ENCODE results near the gene MBD3. TPM values are rescaled to one million over a fixed set of nuclear protein-coding genes. Genes with fewer than 3 reads are reported as not detected.
A peak's percentile ranks its signal among the peaks of the same experiment; 100 is the strongest.

Gene MBD3
- total RNA-seq, 1 donor from 2014 or later: 76.1 TPM

GRCh38 chr19:1599460-1599846 is 6.8 kb upstream of the MBD3 start:
- DNase-seq (ENCODE audit: low spot score): no peak

GRCh38 chr19:1598777-1599459 is 6.3 kb upstream of the MBD3 start:
- no peak for DNase-seq (ENCODE audit: low spot score)

GRCh38 chr19:1593501-1593772 is 772 bp upstream of the MBD3 start:
- no peak for DNase-seq (ENCODE audit: low spot score)

- peak; percentile 93 for DNase-seq (ENCODE audit: low spot score)
Observed at GRCh38 chr19:1592024-1592754, 476 bp downstream of the MBD3 start.

GRCh38 chr19:1591421-1592023 is 1.1 kb downstream of the MBD3 start:
- no peak for DNase-seq (ENCODE audit: low spot score)

- no peak for DNase-seq (ENCODE audit: low spot score)
Observed at GRCh38 chr19:1590641-1591397, 1.8 kb downstream of the MBD3 start.

GRCh38 chr19:1587872-1588271 is 4.8 kb downstream of the MBD3 start:
- DNase-seq (ENCODE audit: low spot score): no peak

GRCh38 chr19:1585243-1585580 is 7.5 kb downstream of the MBD3 start:
- DNase-seq (ENCODE audit: low spot score): no peak

GRCh38 chr19:1584500-1585242 is 8.0 kb downstream of the MBD3 start:
- DNase-seq (ENCODE audit: low spot score): no peak

GRCh38 chr19:1582201-1582600 is 10.5 kb downstream of the MBD3 start:
- no peak for DNase-seq (ENCODE audit: low spot score)

GRCh38 chr19:1580957-1581356 is 11.7 kb downstream of the MBD3 start:
- no peak for DNase-seq (ENCODE audit: low spot score)

GRCh38 chr19:1580382-1580781 is 12.3 kb downstream of the MBD3 start:
- no peak for DNase-seq (ENCODE audit: low spot score)

GRCh38 chr19:1579222-1579621 is 13.4 kb downstream of the MBD3 start:
- DNase-seq (ENCODE audit: low spot score): no peak

GRCh38 chr19:1577929-1578618 is 14.6 kb downstream of the MBD3 start:
- DNase-seq (ENCODE audit: low spot score): no peak

GRCh38 chr19:1577090-1577928 is 15.4 kb downstream of the MBD3 start:
- no peak for DNase-seq (ENCODE audit: low spot score)

GRCh38 chr19:1576242-1577089 is 16.2 kb downstream of the MBD3 start:
- DNase-seq (ENCODE audit: low spot score): no peak

- no peak for DNase-seq (ENCODE audit: low spot score)
Observed at GRCh38 chr19:1575323-1576241, 17.1 kb downstream of the MBD3 start.
